Measurements from ENCODE around the gene PDE4D.
"Not testable (repeated sequence)": the region's sequence is repeated elsewhere in the genome, so short reads cannot be mapped to it uniquely, and the experiment has no call there.

The PDE4D gene

GRCh38 chr5:58974601-58975000 is 918.9 kb downstream of the PDE4D start:
- DNase-seq: no peak

DNA sequence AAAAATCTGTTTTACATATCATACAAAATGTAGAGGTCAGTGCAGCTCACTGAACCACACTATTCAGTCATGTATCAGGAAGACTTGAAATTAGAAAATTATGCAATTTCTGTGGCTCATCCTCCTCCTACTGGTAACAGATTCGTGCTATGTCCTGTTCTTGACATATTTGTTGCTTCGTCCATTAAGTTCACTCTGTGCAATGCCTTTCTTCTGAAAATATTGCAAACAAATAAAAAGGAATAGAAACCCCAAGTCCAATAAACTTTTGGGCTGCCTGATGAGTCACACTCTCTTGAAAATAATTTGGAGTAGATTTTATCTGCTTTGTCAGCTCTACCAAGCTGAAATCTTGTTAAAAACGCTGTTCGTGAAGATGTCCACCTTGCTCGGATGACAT is 919.4 kb downstream of the PDE4D start:
- no peak for DNase-seq

- no peak for DNase-seq
Observed at GRCh38 chr5:58972301-58972700, 921.2 kb downstream of the PDE4D start.

GRCh38 chr5:58970766-58971165 is 922.8 kb downstream of the PDE4D start:
- DNase-seq: no peak

DNA sequence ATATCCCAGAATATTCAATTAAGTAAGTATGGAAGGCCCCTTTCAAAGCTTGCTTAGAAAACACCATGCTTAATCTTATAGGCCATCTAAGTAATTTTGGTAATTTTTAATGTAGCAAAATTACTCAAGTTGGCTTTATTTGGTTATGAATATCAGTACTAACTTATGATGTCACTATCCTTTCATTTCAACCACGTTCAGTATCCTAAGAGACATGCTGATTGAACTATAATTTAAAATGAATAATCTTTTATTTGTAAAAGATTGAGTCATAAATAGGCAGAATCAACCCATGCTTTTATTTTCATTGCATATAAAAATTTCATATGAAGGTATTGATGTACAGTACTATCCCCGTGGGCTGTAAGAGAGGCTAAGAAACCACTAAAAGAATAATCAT is 923.7 kb downstream of the PDE4D start:
- no peak for DNase-seq

- no peak for DNase-seq
Observed at GRCh38 chr5:58969253-58969652, 924.3 kb downstream of the PDE4D start.

DNA sequence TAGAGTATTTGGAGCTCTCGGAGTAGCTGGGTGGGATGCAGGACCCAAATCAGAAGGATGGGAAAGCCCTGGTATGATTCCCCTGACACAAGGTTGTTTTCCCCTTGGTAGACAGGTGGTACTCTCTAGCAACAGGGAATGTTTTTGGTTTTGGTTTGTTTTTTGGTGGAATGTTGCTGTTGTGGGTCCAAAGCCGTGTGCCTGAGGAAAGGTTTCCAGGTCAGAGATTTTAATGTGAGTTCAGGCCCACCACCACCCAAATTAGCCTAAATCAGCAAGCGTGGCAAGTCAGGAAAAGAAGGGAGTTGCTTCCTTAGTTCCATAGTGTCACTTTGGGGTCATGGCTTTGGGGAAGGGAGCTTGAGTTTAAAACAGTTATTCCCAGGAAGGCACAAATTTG is 925.2 kb downstream of the PDE4D start:
- DNase-seq: no peak

GRCh38 chr5:58967597-58968281 is 925.8 kb downstream of the PDE4D start:
- DNase-seq: no peak

DNA sequence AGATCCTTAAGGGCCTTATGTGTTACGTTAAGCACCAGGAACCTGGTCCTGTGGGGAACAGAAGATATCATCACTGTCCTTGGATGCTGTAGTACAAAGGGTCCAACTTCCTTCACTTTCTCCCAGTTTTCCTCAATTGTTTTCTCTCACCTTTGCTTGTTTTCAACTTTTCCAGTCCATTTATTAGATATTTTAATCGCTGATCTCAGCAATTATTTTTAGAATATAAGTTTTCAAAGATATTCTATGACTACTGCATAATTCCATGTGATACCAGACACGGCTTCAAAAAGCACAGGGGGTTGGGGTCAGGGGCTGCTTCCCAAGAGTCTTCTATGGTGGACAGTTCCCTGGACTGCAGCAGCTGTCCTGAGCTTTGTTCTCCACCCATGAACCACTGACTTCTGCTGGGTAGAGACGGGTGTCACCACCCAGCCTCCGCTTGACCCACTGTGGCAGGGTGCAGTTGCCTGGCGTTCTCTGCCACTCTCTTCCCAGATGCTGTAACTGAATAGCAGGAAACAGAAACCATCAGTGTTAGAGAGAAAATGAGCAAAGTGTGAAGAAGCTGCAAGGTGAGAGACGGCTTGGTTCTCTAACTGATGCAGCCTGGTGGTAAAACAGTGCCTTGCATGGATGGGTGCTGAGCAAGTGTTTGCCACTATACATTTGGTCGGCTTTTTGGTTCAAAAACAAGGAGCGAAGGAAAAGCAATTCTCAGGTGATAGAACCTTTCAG is 927.7 kb downstream of the PDE4D start:
- DNase-seq: no peak

DNA sequence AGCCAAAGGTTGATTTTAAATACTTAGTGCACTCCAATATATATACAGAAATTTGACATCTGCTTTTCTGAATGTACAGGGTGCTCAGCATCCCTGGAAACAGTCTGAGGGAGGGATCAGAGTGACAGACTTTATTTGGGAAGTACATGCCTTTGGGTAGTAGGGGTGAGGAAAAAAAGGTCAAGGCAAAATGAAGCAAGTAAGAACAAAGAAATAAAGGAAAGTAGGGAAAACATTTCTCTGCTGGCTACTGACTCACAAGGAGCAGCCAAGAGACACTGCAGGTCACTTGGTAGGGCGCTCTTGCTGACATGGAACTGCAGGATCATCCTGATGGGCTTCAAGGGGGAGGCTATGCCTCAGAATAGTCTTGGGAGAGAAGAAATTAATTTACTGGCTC is 929.7 kb downstream of the PDE4D start:
- no peak for DNase-seq

- DNase-seq: no peak
Observed at GRCh38 chr5:58963361-58963760, 930.2 kb downstream of the PDE4D start.

DNA sequence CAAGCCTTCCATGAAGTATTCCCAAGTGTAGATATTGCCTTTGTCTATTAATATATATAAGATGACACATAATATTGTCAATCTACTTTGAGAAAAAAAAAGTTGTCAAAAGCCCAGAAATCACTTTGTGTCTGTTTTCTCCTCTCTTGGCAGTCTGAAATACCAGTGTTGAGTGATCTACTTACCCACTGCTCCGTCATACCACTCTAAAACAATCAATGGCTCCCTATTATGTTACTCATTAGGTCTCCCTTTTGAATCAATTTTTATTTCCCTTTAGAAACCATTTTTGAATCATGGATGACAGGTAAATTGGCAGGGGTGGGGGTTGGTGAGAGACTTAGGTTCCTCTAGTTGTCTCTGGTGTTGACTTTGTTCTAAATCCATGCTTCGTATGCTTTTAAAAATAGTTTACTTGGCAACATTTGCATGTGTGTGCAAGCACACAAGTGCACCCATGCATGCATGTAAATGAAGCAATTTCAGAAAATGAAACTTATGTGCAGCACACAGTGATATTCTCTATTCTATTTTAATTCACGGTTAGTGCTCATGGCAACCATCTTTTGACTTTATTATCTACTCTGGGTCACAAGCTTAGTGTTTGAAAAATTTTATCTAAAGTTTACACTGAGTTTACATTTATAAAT is 931.8 kb downstream of the PDE4D start:
- DNase-seq: no peak

DNA sequence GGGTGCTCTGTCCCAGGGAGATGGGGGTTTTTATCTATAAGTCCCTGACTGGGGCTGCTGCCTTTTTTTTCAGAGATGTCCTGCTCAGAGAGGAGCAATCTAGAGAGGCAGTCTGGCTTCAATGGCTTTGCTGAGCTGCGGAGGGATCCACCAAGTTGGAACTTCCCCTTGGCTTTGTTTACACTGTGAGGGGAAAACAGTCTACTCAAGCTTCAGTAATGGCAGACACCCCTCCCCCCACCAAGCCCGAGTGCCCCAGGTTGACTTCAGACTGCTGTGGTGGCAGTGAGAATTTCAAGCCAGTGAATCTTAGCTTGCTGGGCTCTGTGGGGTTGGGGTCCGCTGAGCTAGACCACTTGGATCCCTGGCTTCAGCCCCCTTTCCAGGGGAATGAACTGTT is 934.8 kb downstream of the PDE4D start:
- DNase-seq: no peak

DNA sequence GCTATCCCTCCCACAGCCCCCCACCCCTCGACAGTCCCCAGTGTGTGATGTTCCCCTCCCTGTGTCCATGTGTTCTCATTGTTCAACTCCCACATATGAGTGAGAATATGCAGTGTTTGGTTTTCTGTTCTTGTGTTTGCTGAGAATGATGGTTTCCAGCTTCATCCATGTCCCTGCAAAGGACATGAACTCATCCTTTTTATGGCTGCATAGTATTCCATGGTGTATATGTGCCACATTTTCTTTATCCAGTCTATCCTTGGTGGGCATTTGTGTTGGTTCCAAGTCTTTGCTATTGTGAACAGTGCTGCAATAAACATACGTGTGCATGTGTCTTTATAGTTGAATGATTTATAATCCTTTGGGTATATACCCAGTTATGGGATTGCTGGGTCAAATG is 940.3 kb downstream of the PDE4D start:
- DNase-seq: not testable (repeated sequence)

- DNase-seq: no peak
Observed at GRCh38 chr5:58950224-58950623, 943.3 kb downstream of the PDE4D start.

GRCh38 chr5:58946230-58946629 is 947.3 kb downstream of the PDE4D start:
- DNase-seq: no peak

GRCh38 chr5:58944221-58944620 is 949.3 kb downstream of the PDE4D start:
- no peak for DNase-seq

DNA sequence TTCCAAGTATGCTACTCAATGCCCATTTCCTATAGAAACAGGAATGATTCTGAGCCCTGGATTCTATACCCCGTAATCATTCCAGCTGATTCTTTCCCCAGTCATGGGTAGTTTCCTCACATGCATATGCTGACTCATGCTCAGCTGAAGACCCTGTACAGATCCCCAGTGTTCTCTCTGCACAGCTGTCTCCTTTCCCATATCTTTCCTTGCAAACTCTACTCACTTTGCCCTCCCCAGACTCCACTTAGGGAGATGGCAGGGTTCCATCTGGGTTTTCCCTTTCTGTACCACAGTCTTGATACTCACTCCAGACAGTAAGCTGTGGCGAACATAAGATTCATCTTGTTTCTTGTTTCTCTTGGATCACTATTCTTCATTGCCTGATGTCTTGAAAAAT is 953.1 kb downstream of the PDE4D start:
- DNase-seq: no peak

GRCh38 chr5:58939664-58940063 is 953.9 kb downstream of the PDE4D start:
- no peak for DNase-seq

- no peak for DNase-seq
Observed at GRCh38 chr5:58938563-58939424, 954.7 kb downstream of the PDE4D start.

DNA sequence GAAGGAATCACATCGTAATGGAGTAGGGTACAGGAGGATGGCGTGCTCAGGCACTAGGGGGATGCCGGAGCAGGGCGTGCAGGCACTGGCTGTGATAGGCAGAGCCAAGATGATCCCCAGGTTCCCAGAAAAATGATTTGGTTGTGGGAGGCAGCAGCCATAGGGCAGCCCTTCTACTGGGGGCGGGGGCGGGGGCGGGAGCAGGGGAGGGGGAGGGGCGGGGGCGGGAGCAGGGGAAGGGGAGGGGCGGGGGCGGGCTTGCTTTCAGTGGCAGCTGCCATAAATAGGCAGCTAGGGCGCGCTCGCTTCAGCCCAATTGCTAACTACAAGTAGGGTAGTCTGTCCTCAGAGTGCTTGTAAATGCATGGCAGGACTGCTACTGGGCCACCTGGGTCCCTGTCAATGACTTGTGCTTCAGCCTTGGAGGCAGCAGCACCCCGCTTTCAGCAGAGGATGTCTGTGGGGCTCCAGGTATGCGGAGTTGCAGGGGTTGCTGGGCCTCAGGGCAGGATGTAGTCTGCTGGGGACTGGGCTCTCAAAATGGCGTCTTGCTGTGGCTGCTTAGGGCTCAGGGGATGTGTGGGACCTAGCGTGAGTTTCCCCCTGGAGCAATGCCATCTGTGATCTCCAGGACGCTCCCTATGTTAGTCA is 956.4 kb downstream of the PDE4D start:
- DNase-seq: no peak

- DNase-seq: no peak
Observed at GRCh38 chr5:58934629-58935097, 958.9 kb downstream of the PDE4D start.

Measured in NCI-H1092 (cell line).